GM12878 (cell line): ENCODE data around the gene WDR93. TPM values are rescaled to one million over a fixed set of nuclear protein-coding genes. Genes with fewer than 3 reads are reported as not detected.

Source experiments
- ATAC-seq: fragments of 200-7000 bp; cut with Tn5 transposase; 3 replicates; pipeline ENCODE4 v1.9.1; 2020; ENCODE audit warnings: mild to moderate bottlenecking, moderate library complexity
- BruUV-seq: library from RNA; stranded (reverse); fragments of 400-500 nt; replicated peaks from 2 replicates; lab custom pipeline; 2021; lab: Mats Ljungman, UMichigan
- CTCF ChIA-PET: fragments of 300-600 bp; sonication (Branson Sonifier 250); formaldehyde crosslinking; extraction: SDS; loops from one replicate; lab custom pipeline; 2021; ENCODE audit warnings: inconsistent platforms; lab: Yijun Ruan, JAX
- POLR2A ChIA-PET: fragments of 350-600 bp; formaldehyde crosslinking; extraction: SDS; loops from one replicate; lab custom pipeline; 2021; ENCODE audit warnings: inconsistent platforms; lab: Charles Lee
- RAD21 ChIA-PET: fragments of 300-600 bp; sonication (Branson Sonifier 250); formaldehyde crosslinking; loops from one replicate; lab custom pipeline; 2023; ENCODE audit warnings: antibody characterized with exemption; ENCODE audit not compliant: unreplicated experiment; lab: Charles Lee
- SMC1A ChIA-PET: fragments of 300-600 bp; sonication (Branson Sonifier 250); formaldehyde crosslinking; loops from one replicate; lab custom pipeline; 2023; ENCODE audit not compliant: unreplicated experiment, uncharacterized antibody; lab: Charles Lee
- DNase-seq: peaks from one replicate; pipeline ENCODE4 v3.0.0-alpha.2; 2011; ENCODE audit warnings: low read depth, low spot score
- FAIRE-seq: peaks from 3 replicates; lab custom pipeline; 2011; peaks lifted over from hg19 to GRCh38; lab: Jason Lieb, UNC
- H2AFZ ChIP-seq: 2 replicates; pipeline ENCODE4 v1.6.0; 2011; ENCODE audit warnings: low read depth, low read length, control low read depth; ENCODE audit not compliant: control insufficient read depth
- H3K27ac ChIP-seq: 2 replicates; pipeline ENCODE4 v1.5.1; 2011; ENCODE audit warnings: control low read depth; ENCODE audit not compliant: control insufficient read depth, insufficient read depth
- H3K27me3 ChIP-seq, 2 experiments: replicated peaks in 1 of 2; 2 replicates each; pipeline versions ENCODE4 v1.6.0 to v1.6.1; 2011; ENCODE audit warnings: low read length in 1 of 2; ENCODE audit not compliant: control insufficient read depth in 2 of 2, insufficient read depth in 2 of 2
- H3K36me3 ChIP-seq, 2 experiments: 2 replicates each; pipeline ENCODE4 v1.5.1; 2011; ENCODE audit warnings: low read length in 1 of 2; ENCODE audit not compliant: control insufficient read depth in 2 of 2, insufficient read depth in 2 of 2
- H3K4me1 ChIP-seq: 2 replicates; pipeline ENCODE4 v1.6.1; 2011; ENCODE audit warnings: mild to moderate bottlenecking, low read length, moderate library complexity, mixed read lengths; ENCODE audit not compliant: control insufficient read depth, insufficient read depth
- H3K4me2 ChIP-seq: 2 replicates; pipeline ENCODE4 v1.6.0; 2011; ENCODE audit warnings: control low read depth; ENCODE audit not compliant: control insufficient read depth, insufficient read depth
- H3K4me3 ChIP-seq: fragments of 200-600 bp; sonication (generic); 2 replicates; pipeline ENCODE4 v1.5.1; 2016
- H3K79me2 ChIP-seq: 2 replicates; pipeline ENCODE4 v1.6.0; 2011; ENCODE audit warnings: low read length; ENCODE audit not compliant: control insufficient read depth, insufficient read depth
- H3K9ac ChIP-seq: 2 replicates; pipeline ENCODE4 v1.8.0; 2011; ENCODE audit warnings: low read length, control low read depth, mixed read lengths; ENCODE audit not compliant: control insufficient read depth, insufficient read depth
- H3K9me3 ChIP-seq: replicated peaks from 3 replicates; pipeline ENCODE4 v1.5.1; 2011; ENCODE audit warnings: mild to moderate bottlenecking, low read length; ENCODE audit not compliant: control insufficient read depth, insufficient read depth
- H4K20me1 ChIP-seq: 2 replicates; pipeline ENCODE4 v1.6.0; 2011; ENCODE audit not compliant: control insufficient read depth, insufficient read depth
- BHLHE40 ChIP-seq, 2 experiments: fragments of 450-650 bp in 1 of 2; IDR thresholded peaks; 2 replicates each; pipeline ENCODE4 v1.6.1; 2011 to 2017; ENCODE audit warnings: low read depth in 2 of 2, borderline replicate concordance in 1 of 2, improper control_type of control experiment in 1 of 2, low read length in 1 of 2, mild to moderate bottlenecking in 1 of 2
- EGR1 ChIP-seq, 2 experiments: IDR thresholded peaks; 1 replicate in 1 of 2; 2 replicates in 1 of 2; pipeline ENCODE4 v1.6.1; 2011 to 2012; ENCODE audit warnings: low read depth in 2 of 2, low read length in 2 of 2, borderline replicate concordance in 1 of 2, mild to moderate bottlenecking in 1 of 2, moderate library complexity in 1 of 2
- IKZF1 ChIP-seq: fragments of 450-650 bp; conservative IDR thresholded peaks from 2 replicates; pipeline ENCODE4 v1.6.1; 2017; ENCODE audit warnings: antibody characterized with exemption, mild to moderate bottlenecking
- MTA2 ChIP-seq: fragments of 450-650 bp; IDR thresholded peaks from 2 replicates; pipeline ENCODE4 v1.6.1; 2016; ENCODE audit warnings: low read depth, mild to moderate bottlenecking, moderate library complexity
- NR2C2 ChIP-seq: IDR thresholded peaks from 2 replicates; pipeline ENCODE4 v1.6.1; 2011; ENCODE audit warnings: borderline replicate concordance, low read depth; ENCODE audit not compliant: control insufficient read depth, insufficient read length
- POLR2AphosphoS5 ChIP-seq: IDR thresholded peaks from 2 replicates; pipeline ENCODE4 v1.6.1; 2011; ENCODE audit warnings: mild to moderate bottlenecking, low read length, inconsistent platforms
- RAD21 ChIP-seq: IDR thresholded peaks from 2 replicates; pipeline ENCODE4 v1.6.1; 2011; ENCODE audit warnings: mild to moderate bottlenecking, low read depth, low read length, moderate library complexity; ENCODE audit not compliant: insufficient read depth
- SIX5 ChIP-seq: IDR thresholded peaks from 2 replicates; pipeline ENCODE4 v1.6.1; 2011; ENCODE audit warnings: mild to moderate bottlenecking, low read depth, low read length, moderate library complexity; ENCODE audit not compliant: severe bottlenecking
- TARDBP ChIP-seq: IDR thresholded peaks from 2 replicates; pipeline ENCODE4 v1.6.1; 2016; ENCODE audit warnings: borderline replicate concordance
- WRNIP1 ChIP-seq: IDR thresholded peaks from 2 replicates; pipeline ENCODE4 v1.6.1; 2011; ENCODE audit warnings: low read depth, low read length, improper control_type of control experiment, borderline replicate concordance
- YY1 ChIP-seq: IDR thresholded peaks from 2 replicates; pipeline ENCODE4 v1.6.1; 2011; ENCODE audit warnings: low read depth, mild to moderate bottlenecking, low read length
- ZSCAN29 ChIP-seq: fragments of 450-650 bp; IDR thresholded peaks from 2 replicates; pipeline ENCODE4 v1.6.1; 2017; ENCODE audit warnings: mild to moderate bottlenecking, moderate library complexity
- WGBS: methylation state at CpG from one replicate; pipeline ENCODE4 v1.1.6; 2016; ENCODE audit warnings: low lambda C conversion rate; ENCODE audit not compliant: insufficient replicate concordance, insufficient coverage; ENCODE audit errors: missing lambda C conversion rate; 5-methylcytosine and 5-hydroxymethylcytosine counted together
- in situ Hi-C: fragments of 300-500 bp; cut with MboI; formaldehyde crosslinking; loops from 9 replicates; pipeline ENCODE4 v1.14.3; 2018; ENCODE audit warnings: mixed read lengths
- intact Hi-C: fragments of 100-400 bp; cut with micrococcal nuclease; formaldehyde crosslinking; loops from one replicate; pipeline ENCODE4 v1.14.2; 2022; ENCODE audit not compliant: unreplicated experiment
- polyA plus RNA-seq, 11 experiments: library from polyadenylated mRNA; depleted of rRNA in 4 of 11; unstranded in 6 of 11; stranded (reverse) in 5 of 11; fragments of >200 nt; fragmentation: Nextera tagmentation in 4 of 11; fragmentation: Illumina TruSeq in 1 of 11; extraction: Ambion mirVana in 4 of 11; extraction: Trizol in 1 of 11; gene quantifications; 1 replicate in 1 of 11; 2 replicates in 10 of 11; pipeline versions ENCODE4 v1.2.1 to v1.2.3, GENCODE V29; 2011 to 2016; ENCODE audit warnings: inconsistent platforms in 2 of 11, missing spikeins in 2 of 11, low read depth in 1 of 11
- total RNA-seq, 4 experiments: library from RNA; depleted of rRNA in 3 of 4; stranded (reverse); fragments of >200 nt in 3 of 4; fragmentation: Illumina TruSeq in 1 of 4; extraction: Trizol in 1 of 4; gene quantifications; 2 replicates each; pipeline versions ENCODE4 v1.2.1 to v1.2.3, GENCODE V29; 2013 to 2021
- TF ChIP-seq, protein P1 (sequence below): fragments of 450-650 bp; IDR thresholded peaks from 2 replicates; pipeline ENCODE4 v1.6.1; 2018; ENCODE audit warnings: mild to moderate bottlenecking, low read depth, moderate library complexity; ENCODE audit not compliant: partially characterized antibody
- TF ChIP-seq, protein P2 (sequence below): fragments of 450-650 bp; IDR thresholded peaks from 2 replicates; pipeline ENCODE4 v1.6.1; 2017; ENCODE audit warnings: antibody characterized with exemption, mild to moderate bottlenecking, moderate library complexity
- TF ChIP-seq, protein P3 (sequence below): fragments of 150-350 bp; IDR thresholded peaks from 2 replicates; pipeline ENCODE4 v1.6.1; 2014; ENCODE audit warnings: mild to moderate bottlenecking, low read depth, low read length
- TF ChIP-seq, protein P4 (sequence below): IDR thresholded peaks from 2 replicates; pipeline ENCODE4 v1.6.1; 2012; ENCODE audit warnings: low read length, inconsistent platforms

WDR93 gene
- total and polyA plus RNA-seq, 10 of the 15 experiments (the other 5 are each of a cell fraction or from before 2014, with no cell fraction given): not detected

- POLR2A ChIA-PET: no interaction called here
- 32% methylated on average over 8 of the region's 8 CpGs for WGBS
- RAD21 ChIA-PET: interaction anchor here (1.0 to 1.7 kb wide), 2 partner anchors 18 to 132 kb away, joined by 3 to 5 read pairs; no protein-coding TSS in a partner anchor
Measured at GRCh38 chr15:89743011-89743410, 52.4 kb downstream of the WDR93 start.

More at GRCh38 chr15:89743011-89743410, 52.4 kb downstream of the WDR93 start:
- Histone ChIP-seq H3K27ac (no peak overlapping the region), H3K9me3 (no peaks in the 10 kb centered on the region), H3K4me3 (no peak overlapping the region), H3K79me2 (no peaks in the 10 kb centered on the region), H2AFZ (no peak overlapping the region), H3K4me2 (no peak overlapping the region), H3K36me3 (no peaks in the 10 kb centered on the region), H3K27me3 (no peaks in the 10 kb centered on the region), H3K4me1 (no peaks in the 10 kb centered on the region), H3K9ac (no peak overlapping the region), H4K20me1 (no peaks in the 10 kb centered on the region)
- intact Hi-C loops: loop anchor here (5.0 kb wide), 1 partner anchor 329 kb away; no protein-coding TSS in a partner anchor
- ATAC-seq (no peak), DNase-seq (no peak)
- in situ Hi-C loops: no loop called here
- SMC1A ChIA-PET: interaction anchor here (1.3 kb wide), 1 partner anchor 132 kb away, joined by 4 read pairs; no protein-coding TSS in a partner anchor
- TF ChIP-seq, protein P1, sequence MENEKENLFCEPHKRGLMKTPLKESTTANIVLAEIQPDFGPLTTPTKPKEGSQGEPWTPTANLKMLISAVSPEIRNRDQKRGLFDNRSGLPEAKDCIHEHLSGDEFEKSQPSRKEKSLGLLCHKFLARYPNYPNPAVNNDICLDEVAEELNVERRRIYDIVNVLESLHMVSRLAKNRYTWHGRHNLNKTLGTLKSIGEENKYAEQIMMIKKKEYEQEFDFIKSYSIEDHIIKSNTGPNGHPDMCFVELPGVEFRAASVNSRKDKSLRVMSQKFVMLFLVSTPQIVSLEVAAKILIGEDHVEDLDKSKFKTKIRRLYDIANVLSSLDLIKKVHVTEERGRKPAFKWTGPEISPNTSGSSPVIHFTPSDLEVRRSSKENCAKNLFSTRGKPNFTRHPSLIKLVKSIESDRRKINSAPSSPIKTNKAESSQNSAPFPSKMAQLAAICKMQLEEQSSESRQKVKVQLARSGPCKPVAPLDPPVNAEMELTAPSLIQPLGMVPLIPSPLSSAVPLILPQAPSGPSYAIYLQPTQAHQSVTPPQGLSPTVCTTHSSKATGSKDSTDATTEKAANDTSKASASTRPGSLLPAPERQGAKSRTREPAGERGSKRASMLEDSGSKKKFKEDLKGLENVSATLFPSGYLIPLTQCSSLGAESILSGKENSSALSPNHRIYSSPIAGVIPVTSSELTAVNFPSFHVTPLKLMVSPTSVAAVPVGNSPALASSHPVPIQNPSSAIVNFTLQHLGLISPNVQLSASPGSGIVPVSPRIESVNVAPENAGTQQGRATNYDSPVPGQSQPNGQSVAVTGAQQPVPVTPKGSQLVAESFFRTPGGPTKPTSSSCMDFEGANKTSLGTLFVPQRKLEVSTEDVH: no peak
- TF ChIP-seq IKZF1: no peak
- no peak for TF ChIP-seq SIX5
- no peak for TF ChIP-seq TARDBP
- TF ChIP-seq ZSCAN29: no peak
- TF ChIP-seq YY1: no peak
- no peak for TF ChIP-seq POLR2AphosphoS5
- no peak for TF ChIP-seq EGR1 (IDR thresholded peaks at IDR 0.05; ENCODE audit: borderline replicate concordance in 1 of 2, low read depth in 2 of 2, low read length in 2 of 2)
- TF ChIP-seq, protein P2, sequence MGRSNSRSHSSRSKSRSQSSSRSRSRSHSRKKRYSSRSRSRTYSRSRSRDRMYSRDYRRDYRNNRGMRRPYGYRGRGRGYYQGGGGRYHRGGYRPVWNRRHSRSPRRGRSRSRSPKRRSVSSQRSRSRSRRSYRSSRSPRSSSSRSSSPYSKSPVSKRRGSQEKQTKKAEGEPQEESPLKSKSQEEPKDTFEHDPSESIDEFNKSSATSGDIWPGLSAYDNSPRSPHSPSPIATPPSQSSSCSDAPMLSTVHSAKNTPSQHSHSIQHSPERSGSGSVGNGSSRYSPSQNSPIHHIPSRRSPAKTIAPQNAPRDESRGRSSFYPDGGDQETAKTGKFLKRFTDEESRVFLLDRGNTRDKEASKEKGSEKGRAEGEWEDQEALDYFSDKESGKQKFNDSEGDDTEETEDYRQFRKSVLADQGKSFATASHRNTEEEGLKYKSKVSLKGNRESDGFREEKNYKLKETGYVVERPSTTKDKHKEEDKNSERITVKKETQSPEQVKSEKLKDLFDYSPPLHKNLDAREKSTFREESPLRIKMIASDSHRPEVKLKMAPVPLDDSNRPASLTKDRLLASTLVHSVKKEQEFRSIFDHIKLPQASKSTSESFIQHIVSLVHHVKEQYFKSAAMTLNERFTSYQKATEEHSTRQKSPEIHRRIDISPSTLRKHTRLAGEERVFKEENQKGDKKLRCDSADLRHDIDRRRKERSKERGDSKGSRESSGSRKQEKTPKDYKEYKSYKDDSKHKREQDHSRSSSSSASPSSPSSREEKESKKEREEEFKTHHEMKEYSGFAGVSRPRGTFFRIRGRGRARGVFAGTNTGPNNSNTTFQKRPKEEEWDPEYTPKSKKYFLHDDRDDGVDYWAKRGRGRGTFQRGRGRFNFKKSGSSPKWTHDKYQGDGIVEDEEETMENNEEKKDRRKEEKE: no peak
- TF ChIP-seq NR2C2: no peak
- TF ChIP-seq RAD21: no peak
- TF ChIP-seq, protein P3, sequence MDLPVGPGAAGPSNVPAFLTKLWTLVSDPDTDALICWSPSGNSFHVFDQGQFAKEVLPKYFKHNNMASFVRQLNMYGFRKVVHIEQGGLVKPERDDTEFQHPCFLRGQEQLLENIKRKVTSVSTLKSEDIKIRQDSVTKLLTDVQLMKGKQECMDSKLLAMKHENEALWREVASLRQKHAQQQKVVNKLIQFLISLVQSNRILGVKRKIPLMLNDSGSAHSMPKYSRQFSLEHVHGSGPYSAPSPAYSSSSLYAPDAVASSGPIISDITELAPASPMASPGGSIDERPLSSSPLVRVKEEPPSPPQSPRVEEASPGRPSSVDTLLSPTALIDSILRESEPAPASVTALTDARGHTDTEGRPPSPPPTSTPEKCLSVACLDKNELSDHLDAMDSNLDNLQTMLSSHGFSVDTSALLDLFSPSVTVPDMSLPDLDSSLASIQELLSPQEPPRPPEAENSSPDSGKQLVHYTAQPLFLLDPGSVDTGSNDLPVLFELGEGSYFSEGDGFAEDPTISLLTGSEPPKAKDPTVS: no peak
- TF ChIP-seq BHLHE40 (IDR thresholded peaks at IDR 0.05; ENCODE audit: borderline replicate concordance in 1 of 2, low read depth in 2 of 2, low read length in 1 of 2): no peak
- TF ChIP-seq MTA2: no peak
- no peak for TF ChIP-seq WRNIP1
- TF ChIP-seq, protein P4, sequence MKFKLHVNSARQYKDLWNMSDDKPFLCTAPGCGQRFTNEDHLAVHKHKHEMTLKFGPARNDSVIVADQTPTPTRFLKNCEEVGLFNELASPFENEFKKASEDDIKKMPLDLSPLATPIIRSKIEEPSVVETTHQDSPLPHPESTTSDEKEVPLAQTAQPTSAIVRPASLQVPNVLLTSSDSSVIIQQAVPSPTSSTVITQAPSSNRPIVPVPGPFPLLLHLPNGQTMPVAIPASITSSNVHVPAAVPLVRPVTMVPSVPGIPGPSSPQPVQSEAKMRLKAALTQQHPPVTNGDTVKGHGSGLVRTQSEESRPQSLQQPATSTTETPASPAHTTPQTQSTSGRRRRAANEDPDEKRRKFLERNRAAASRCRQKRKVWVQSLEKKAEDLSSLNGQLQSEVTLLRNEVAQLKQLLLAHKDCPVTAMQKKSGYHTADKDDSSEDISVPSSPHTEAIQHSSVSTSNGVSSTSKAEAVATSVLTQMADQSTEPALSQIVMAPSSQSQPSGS: no peak
- TF ChIP-seq, all 136 proteins: peak for 0
- BruUV-seq: no TSS peak
- CTCF ChIA-PET: interaction anchor here (1.1 to 4.6 kb wide), 3 partner anchors 10 to 133 kb away, joined by 3 to 113 read pairs (median 23); no protein-coding TSS in a partner anchor
- no peak for FAIRE-seq
